Measurements from ENCODE around the gene ATG101.

ATG101 gene

GRCh38 chr12:52119398-52120254 lies 49.8 kb downstream of the ATG101 start:
- TF ChIP-seq CTCF (IDR thresholded peaks at IDR 0.05; ENCODE audit: insufficient read depth, low read length, missing control alignments), result peak; percentile 73
- CTCF ChIA-PET, result interaction anchor here (0.7 to 5.6 kb wide), 21 partner anchors 9 to 127 kb away, joined by 3 to 155 read pairs (median 6); partner anchors contain the start of gene TAMALIN
- POLR2A ChIA-PET, result no interaction called here
- no peak for DNase-seq (ENCODE audit: low read depth, low spot score)
- H3K4me3 ChIP-seq (ENCODE audit: low read depth, low read length), result no peak overlapping the region

GRCh38 chr12:52120951-52121823 lies 51.4 kb downstream of the ATG101 start:
- TF ChIP-seq CTCF (IDR thresholded peaks at IDR 0.05; ENCODE audit: insufficient read depth, low read length, missing control alignments), result no peak
- DNase-seq (ENCODE audit: low read depth, low spot score), result no peak
- ChIA-PET CTCF (interaction anchor here (0.6 to 12.8 kb wide), 22 partner anchors 14 to 758 kb away, joined by 3 to 387 read pairs (median 8); partner anchors contain the start of genes ATG101, NR4A1 and TAMALIN), POLR2A (no interaction called here)
- no peak overlapping the region for H3K4me3 ChIP-seq (ENCODE audit: low read depth, low read length)

GRCh38 chr12:52121824-52122539 lies 52.2 kb downstream of the ATG101 start:
- H3K4me3 ChIP-seq (ENCODE audit: low read depth, low read length), result no peak overlapping the region
- TF ChIP-seq CTCF (IDR thresholded peaks at IDR 0.05; ENCODE audit: insufficient read depth, low read length, missing control alignments), result peak; percentile 84
- ChIA-PET POLR2A (no interaction called here), CTCF (interaction anchor here (0.8 to 12.8 kb wide), 19 partner anchors 14 to 758 kb away, joined by 3 to 387 read pairs (median 7); partner anchors contain the start of genes ATG101 and TAMALIN)
- no peak for DNase-seq (ENCODE audit: low read depth, low spot score)

- ChIA-PET CTCF (interaction anchor here (1.0 to 12.8 kb wide), 15 partner anchors 13 to 883 kb away, joined by 3 to 387 read pairs (median 9); partner anchors contain the start of genes ATG101 and TAMALIN), POLR2A (no interaction called here)
- H3K4me3 ChIP-seq (ENCODE audit: low read depth, low read length), result no peak overlapping the region
- no peak for DNase-seq (ENCODE audit: low read depth, low spot score)
- no peak for TF ChIP-seq CTCF (IDR thresholded peaks at IDR 0.05; ENCODE audit: insufficient read depth, low read length, missing control alignments)
Observed at GRCh38 chr12:52122540-52122871, 52.7 kb downstream of the ATG101 start.

- POLR2A ChIA-PET, result no interaction called here
- DNase-seq (ENCODE audit: low read depth, low spot score), result no peak
- TF ChIP-seq CTCF (IDR thresholded peaks at IDR 0.05; ENCODE audit: insufficient read depth, low read length, missing control alignments), result no peak
- no peak overlapping the region for H3K4me3 ChIP-seq (ENCODE audit: low read depth, low read length)
- CTCF ChIA-PET, result interaction anchor here (1.0 to 12.8 kb wide), 14 partner anchors 13 to 883 kb away, joined by 3 to 387 read pairs (median 8); partner anchors contain the start of genes ATG101 and TAMALIN
Observed at GRCh38 chr12:52122904-52123303, 53.1 kb downstream of the ATG101 start.
